ENCODE results near the gene MBD3L4.
"Not testable (repeated sequence)": the region's sequence is repeated elsewhere in the genome, so short reads cannot be mapped to it uniquely, and the experiment has no call there.

MBD3L4 gene

GRCh38 chr19:7063339-7063738 is 23.4 kb upstream of the MBD3L4 start:
- no peak for TF ChIP-seq POLR2A (IDR thresholded peaks at IDR 0.05; ENCODE audit: low read depth, low read length)
- FAIRE-seq (no peak), DNase-seq (ENCODE audit: insufficient read length, low spot score) (no peak)

DNA sequence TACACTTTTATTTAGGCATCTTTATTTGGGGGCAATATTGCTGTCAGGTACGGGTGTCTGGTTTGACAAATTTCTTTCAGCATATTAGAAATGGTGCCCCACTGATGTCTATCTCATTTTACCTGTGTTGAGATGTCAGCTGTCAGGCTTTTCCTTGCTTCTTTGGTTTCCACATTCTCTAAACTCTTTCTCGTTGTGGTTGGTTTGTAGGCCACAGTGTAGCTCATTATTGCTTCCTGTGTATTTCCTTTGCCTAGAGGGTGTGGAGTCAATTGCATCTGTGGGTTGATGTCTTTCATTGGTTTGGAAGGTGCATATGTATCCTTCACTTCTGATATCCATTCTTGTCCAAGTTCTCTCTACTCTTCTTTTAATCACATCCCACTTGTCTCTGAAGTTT is 20.0 kb upstream of the MBD3L4 start:
- not testable (repeated sequence) for DNase-seq (ENCODE audit: insufficient read length, low spot score); FAIRE-seq

DNA sequence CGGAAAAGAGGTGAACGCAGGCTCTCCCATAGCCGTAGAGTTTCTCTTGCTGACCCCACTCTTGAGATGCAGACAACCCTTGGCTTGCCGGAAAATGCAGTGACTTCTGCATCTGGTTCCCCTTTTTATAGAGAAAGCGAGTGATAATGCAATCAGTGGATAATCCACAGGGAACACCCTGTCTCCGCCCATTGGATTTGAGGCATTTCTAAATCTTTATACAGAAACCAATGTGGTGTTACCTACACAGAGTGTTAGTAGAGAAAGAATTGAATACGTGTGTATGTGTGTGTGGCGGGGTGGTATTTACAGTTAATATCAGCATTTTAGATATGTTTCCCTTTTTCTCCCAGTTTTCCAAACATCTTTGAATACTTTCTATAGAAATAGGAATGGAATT is 18.6 kb upstream of the MBD3L4 start, which contains the start of gene MBD3L3:
MBD3L3 (minus strand) TSS at position 101 of the 400 bp plus-strand sequence; CDS start at position 30, 71 bp downstream.
- DNase-seq (ENCODE audit: insufficient read length, low spot score); FAIRE-seq: not testable (repeated sequence)

GRCh38 chr19:7056371-7056770 is 16.4 kb upstream of the MBD3L4 start:
- FAIRE-seq; DNase-seq (ENCODE audit: insufficient read length, low spot score): not testable (repeated sequence)

DNA sequence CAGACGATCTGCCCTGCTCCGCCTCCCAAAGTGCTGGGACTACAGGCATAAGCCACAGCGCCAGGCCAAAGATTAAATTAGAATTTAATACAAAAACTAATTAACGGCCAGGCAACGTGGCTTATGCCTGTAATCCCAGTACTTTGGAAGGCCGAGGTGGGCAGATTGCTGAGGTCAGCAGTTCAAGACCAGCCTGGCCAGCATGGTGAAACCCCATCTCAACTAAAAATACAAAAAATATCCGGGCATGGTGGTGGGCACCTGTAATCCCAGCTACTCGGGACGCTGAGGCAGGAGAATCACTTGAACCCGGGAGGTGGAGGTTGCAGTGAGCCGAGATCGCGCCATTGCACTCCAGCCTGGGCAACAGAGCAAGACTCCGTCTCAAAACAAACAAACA is 15.7 kb upstream of the MBD3L4 start:
- FAIRE-seq = not testable (repeated sequence)

DNA sequence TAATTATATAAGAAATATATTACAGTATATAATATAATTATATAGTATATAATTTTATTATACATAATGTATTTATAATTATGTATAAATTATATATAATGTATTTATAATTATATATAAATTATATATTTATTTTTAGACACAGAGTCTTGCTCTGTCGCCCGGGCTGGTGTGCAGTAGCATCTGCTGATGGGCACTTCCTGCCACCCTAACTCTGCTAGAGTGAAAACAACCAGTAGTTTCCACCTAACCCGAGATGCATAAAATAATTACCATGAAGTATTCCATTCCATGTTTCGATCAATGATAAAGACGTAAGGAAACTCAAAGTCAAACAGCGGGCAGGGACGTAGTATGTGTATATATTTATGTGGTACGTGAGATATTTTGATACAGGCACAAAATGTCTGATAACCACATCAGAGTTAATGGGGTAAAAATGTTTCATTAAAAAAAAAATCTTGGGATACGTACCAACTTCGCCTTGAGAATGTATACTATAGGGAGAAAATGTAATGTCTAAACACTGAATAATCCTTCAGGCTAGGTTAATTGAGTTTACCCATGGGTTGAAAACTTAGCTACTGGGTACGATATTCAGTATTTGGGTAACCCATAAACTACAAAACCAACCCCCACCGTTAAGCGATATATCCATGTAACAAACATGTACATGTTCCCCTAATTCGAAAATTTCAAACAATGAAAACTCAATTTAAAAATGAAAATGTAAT is 14.8 kb upstream of the MBD3L4 start:
- not testable (repeated sequence) for FAIRE-seq; DNase-seq (ENCODE audit: insufficient read length, low spot score)

More for the DNA sequence above, 15.7 kb upstream of the MBD3L4 start:
- not testable (repeated sequence) for DNase-seq (ENCODE audit: insufficient read length, low spot score)

GRCh38 chr19:7052896-7053295 is 12.9 kb upstream of the MBD3L4 start:
- not testable (repeated sequence) for DNase-seq (ENCODE audit: insufficient read length, low spot score); FAIRE-seq

DNA sequence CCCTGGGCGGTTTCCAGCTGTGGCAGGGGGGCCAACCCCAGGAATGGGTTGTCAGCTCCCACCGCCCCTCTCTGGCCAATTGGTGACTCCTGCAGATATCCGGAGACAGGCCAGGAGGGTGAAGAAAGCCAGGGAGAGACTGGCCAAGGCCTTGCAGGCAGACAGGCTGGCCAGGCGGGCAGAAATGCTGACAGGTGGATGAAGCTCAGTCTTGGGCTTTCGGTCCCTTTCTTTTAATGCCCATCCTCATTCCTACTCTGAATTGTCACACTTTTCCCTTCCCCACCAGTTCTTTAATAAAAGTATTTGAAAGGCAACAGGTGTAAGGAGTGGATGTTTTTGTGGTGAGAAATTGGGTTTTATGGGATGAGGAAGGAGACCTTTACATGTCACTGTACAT is 11.4 kb upstream of the MBD3L4 start:
- FAIRE-seq; DNase-seq (ENCODE audit: insufficient read length, low spot score): not testable (repeated sequence)

- FAIRE-seq; DNase-seq (ENCODE audit: insufficient read length, low spot score): not testable (repeated sequence)
Measured at GRCh38 chr19:7049021-7049420, 9.0 kb upstream of the MBD3L4 start, which contains the start of gene MBD3L2. TSS of gene MBD3L2 (plus strand) at chr19:7049321. CDS start at chr19:7049374, 53 bp downstream.

DNA sequence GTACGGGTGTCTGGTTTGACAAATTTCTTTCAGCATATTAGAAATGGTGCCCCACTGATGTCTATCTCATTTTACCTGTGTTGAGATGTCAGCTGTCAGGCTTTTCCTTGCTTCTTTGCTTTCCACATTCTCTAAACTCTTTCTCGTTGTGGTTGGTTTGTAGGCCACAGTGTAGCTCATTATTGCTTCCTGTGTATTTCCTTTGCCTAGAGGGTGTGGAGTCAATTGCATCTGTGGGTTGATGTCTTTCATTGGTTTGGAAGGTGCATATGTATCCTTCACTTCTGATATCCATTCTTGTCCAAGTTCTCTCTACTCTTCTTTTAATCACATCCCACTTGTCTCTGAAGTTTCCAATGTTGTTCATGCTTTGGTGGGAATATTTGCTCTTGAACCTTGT is 1.6 kb upstream of the MBD3L4 start:
- not testable (repeated sequence) for DNase-seq (ENCODE audit: insufficient read length, low spot score); FAIRE-seq

- FAIRE-seq; DNase-seq (ENCODE audit: insufficient read length, low spot score): not testable (repeated sequence)
Measured at GRCh38 chr19:7030278-7030677, 9.7 kb downstream of the MBD3L4 start, which contains the start of gene MBD3L5. TSS of gene MBD3L5 (plus strand) at chr19:7030578. CDS start at chr19:7030612, 34 bp downstream.

DNA sequence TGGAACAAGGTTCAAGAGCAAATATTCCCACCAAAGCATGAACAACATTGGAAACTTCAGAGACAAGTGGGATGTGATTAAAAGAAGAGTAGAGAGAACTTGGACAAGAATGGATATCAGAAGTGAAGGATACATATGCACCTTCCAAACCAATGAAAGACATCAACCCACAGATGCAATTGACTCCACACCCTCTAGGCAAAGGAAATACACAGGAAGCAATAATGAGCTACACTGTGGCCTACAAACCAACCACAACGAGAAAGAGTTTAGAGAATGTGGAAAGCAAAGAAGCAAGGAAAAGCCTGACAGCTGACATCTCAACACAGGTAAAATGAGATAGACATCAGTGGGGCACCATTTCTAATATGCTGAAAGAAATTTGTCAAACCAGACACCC is 11.2 kb downstream of the MBD3L4 start:
- not testable (repeated sequence) for DNase-seq (ENCODE audit: insufficient read length, low spot score); FAIRE-seq

- not testable (repeated sequence) for FAIRE-seq; DNase-seq (ENCODE audit: insufficient read length, low spot score)
Measured at GRCh38 chr19:7021331-7021730, 18.6 kb downstream of the MBD3L4 start, which contains the start of gene MBD3L2B. TSS of gene MBD3L2B (minus strand) at chr19:7021431. CDS start at chr19:7021397, 34 bp downstream.

GRCh38 chr19:7018828-7019227 is 21.2 kb downstream of the MBD3L4 start:
- no peak for TF ChIP-seq POLR2A (IDR thresholded peaks at IDR 0.05; ENCODE audit: low read depth, low read length)
- FAIRE-seq = no peak
- DNase-seq (ENCODE audit: insufficient read length, low spot score) = no peak

GRCh38 chr19:7013678-7014077 is 26.3 kb downstream of the MBD3L4 start:
- TF ChIP-seq POLR2A (IDR thresholded peaks at IDR 0.05; ENCODE audit: low read depth, low read length) = no peak
- DNase-seq (ENCODE audit: insufficient read length, low spot score) (no peak), FAIRE-seq (no peak)
